ENCODE data around the gene CCR5.

- TF ChIP-seq CTCF (IDR thresholded peaks at IDR 0.05; ENCODE audit: control extremely low read depth in 1 of 3, insufficient read depth in 1 of 3, low read depth in 1 of 3, low read length in 3 of 3) (no peak), POLR2AphosphoS5 (IDR thresholded peaks at IDR 0.05; ENCODE audit: low read depth, low read length) (no peak), SP4 (IDR thresholded peaks at IDR 0.05; ENCODE audit: low read length) (no peak), CEBPB (IDR thresholded peaks at IDR 0.05; ENCODE audit: low read depth, low read length) (no peak), SIX5 (IDR thresholded peaks at IDR 0.05; ENCODE audit: low read depth, low read length) (no peak), EGR1 (IDR thresholded peaks at IDR 0.05; ENCODE audit: borderline replicate concordance, low read depth, low read length) (no peak), TAF1 (IDR thresholded peaks at IDR 0.05; ENCODE audit: low read depth, low read length) (no peak), POLR2A (IDR thresholded peaks at IDR 0.05; ENCODE audit: control extremely low read depth in 1 of 2, low read depth in 2 of 2, low read length in 2 of 2) (no peak)
These were observed 28.8 kb downstream of the CCR5 start for GRCh38 chr3:46399557-46399956.
